ENCODE data around the gene SMIM33.
"Not testable (repeated sequence)": the region's sequence is repeated elsewhere in the genome, so short reads cannot be mapped to it uniquely, and the experiment has no call there.

SMIM33 gene

DNA sequence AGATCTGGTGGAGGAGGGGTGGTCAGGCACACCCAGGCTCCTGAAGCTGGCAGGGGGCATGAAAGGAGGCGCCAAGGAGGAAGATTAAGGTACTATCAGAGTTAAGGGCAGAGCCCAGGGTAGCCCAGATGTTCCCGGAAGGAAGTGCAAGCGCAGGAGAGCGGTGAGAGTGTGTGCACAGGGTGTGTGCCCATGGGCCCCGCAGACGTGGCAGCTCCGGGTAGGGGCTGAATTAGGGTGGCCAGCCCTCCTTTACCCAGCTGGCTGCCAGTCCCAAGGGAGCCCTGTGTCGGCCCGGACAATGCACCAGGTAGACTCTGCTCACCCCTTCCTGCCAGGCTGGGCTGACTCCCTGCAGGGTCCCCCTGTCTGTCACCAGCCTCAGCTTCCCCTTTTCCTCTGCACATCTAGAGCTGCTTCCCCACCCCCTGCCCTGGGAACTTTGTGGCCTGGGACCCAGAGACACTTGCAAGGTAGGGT lies at the start of gene SMIM33:
TSS of gene SMIM33 (plus strand) at position 184 of the 480 bp plus-strand sequence. CDS start at position 302, 118 bp downstream.
- Histone ChIP-seq H3K9me3 (ENCODE audit: control insufficient read depth, low read length) (no peaks in the 10 kb centered on the region), H3K9ac (ENCODE audit: low read length) (peak within 1 kb of the TSS; percentile 63), H3K4me3 (ENCODE audit: low read length) (peak within 1 kb of the TSS; percentile 28), H3K4me1 (ENCODE audit: control insufficient read depth, insufficient read depth, low read length) (peaks cover 13% of the 10 kb centered on the region), H3K36me3 (ENCODE audit: control insufficient read depth, insufficient read depth, low read length) (no peaks in the 10 kb centered on the region), H3K27me3 (ENCODE audit: control insufficient read depth, insufficient read depth, low read length) (no peaks in the 10 kb centered on the region)

DNA sequence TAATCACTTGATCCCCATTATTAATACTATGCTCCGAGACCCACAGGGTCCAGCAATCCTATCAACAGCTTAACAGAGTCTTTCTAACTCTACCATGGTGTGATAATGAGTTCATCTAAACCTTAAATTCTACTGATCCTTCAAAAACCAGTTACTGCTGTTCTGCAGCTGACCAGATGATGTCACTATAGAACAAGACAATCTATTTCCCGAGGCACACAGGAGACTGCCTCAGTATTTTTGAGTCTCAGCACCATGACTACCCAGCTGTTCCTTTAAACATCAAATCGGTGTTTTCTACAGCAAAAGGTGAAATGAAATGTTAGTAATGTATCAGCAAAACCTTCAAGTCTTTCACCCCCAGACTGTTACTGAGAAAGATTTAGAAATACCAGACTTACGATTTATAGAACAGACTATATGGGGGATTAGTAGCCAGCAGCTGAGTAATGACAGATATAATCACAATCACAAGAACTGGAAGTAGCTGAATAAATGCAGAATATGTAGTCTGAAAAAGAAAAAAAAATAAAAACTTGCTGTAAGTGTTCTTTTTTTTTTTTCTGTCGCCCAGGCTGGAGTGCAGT lies 48.4 kb upstream of the SMIM33 start:
- H3K27me3 ChIP-seq (ENCODE audit: control insufficient read depth, insufficient read depth, low read length): no peaks in the 10 kb centered on the region
- H3K9ac ChIP-seq (ENCODE audit: low read length): no peak overlapping the region
- H3K4me3 ChIP-seq (ENCODE audit: low read length): no peak overlapping the region
- peaks cover 4% of the 10 kb centered on the region for H3K4me1 ChIP-seq (ENCODE audit: control insufficient read depth, insufficient read depth, low read length)
- H3K9me3 ChIP-seq (ENCODE audit: control insufficient read depth, low read length): no peaks in the 10 kb centered on the region
- no peaks in the 10 kb centered on the region for H3K36me3 ChIP-seq (ENCODE audit: control insufficient read depth, insufficient read depth, low read length)

DNA sequence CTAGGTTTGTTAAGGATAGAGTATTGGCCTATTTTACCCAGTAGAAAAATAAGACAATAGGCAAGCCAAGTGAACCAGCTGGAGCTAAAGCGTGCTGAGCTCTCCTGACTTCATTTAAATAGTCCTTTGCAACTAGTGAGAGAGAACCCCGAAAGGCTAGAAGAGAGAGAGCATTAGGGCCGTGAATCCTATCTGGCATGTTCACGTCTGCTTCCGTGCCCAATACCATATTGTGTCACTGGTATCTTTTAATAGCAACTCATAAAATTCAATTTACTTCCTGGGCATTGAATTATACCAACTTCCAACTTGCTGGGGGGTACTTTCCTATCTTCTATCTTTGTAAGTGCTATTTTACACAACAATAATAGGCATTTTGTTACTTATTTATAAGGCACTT lies 45.3 kb upstream of the SMIM33 start:
- H3K4me3 ChIP-seq (ENCODE audit: low read length): no peak overlapping the region
- no peaks in the 10 kb centered on the region for H3K9me3 ChIP-seq (ENCODE audit: control insufficient read depth, low read length)
- H3K36me3 ChIP-seq (ENCODE audit: control insufficient read depth, insufficient read depth, low read length): no peaks in the 10 kb centered on the region
- no peak overlapping the region for H3K9ac ChIP-seq (ENCODE audit: low read length)
- H3K27me3 ChIP-seq (ENCODE audit: control insufficient read depth, insufficient read depth, low read length): no peaks in the 10 kb centered on the region
- H3K4me1 ChIP-seq (ENCODE audit: control insufficient read depth, insufficient read depth, low read length): no peaks in the 10 kb centered on the region

DNA sequence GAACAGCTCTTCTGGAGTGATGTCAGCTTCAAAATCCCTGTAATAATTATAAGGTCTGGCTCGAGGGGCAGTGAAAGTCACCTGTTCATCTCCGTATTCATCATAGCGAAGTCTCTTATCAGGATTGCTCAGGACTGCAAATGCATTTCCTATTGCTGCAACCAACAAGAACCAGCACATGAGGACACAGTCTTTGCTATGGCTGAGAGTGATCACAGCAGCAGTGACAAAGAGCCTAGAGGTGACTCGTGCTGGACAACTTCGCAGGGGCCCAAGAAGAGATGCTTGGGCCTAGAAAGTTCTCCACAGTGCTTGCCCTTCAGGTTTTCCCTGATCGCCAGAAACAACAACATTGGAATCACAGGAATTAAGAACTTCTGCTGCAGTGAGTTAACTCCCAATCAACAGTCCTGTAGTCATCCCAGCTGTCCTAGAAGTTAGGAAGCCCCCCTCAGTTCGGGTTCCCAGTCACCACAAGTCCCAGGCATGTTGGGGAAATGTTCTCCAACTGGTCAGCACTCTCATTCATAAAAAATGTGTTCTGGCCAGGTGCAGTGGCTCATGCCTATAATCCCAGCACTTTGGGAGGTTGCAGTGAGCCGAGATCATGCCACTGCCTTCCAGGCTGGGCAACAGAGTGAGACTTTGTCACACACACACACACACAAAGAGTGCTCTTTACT lies 44.5 kb upstream of the SMIM33 start:
- no peaks in the 10 kb centered on the region for H3K36me3 ChIP-seq (ENCODE audit: control insufficient read depth, insufficient read depth, low read length)
- H3K27me3 ChIP-seq (ENCODE audit: control insufficient read depth, insufficient read depth, low read length): no peaks in the 10 kb centered on the region
- H3K9me3 ChIP-seq (ENCODE audit: control insufficient read depth, low read length): no peaks in the 10 kb centered on the region
- no peaks in the 10 kb centered on the region for H3K4me1 ChIP-seq (ENCODE audit: control insufficient read depth, insufficient read depth, low read length)
- H3K9ac ChIP-seq (ENCODE audit: low read length): no peak overlapping the region
- H3K4me3 ChIP-seq (ENCODE audit: low read length): no peak overlapping the region

DNA sequence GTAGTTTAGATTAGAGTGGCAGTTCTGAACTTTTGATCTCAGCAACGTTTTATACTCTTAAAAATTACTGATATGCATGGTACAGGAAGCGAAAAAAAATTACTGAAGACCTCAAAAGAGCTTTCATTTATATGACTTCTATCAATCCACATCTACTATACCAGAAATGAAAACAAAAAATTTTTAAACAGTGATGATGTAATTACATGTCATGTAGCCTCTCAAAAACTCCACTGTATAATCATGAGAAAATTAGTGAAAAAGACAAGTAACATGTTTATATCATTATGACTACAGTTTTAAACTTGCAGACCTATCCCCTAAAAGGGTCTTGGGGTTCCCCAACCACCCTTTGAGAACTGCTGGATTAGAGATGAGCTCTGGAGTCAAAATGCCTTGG lies 40.8 kb upstream of the SMIM33 start:
- Histone ChIP-seq H3K4me3 (ENCODE audit: low read length) (no peak overlapping the region), H3K9me3 (ENCODE audit: control insufficient read depth, low read length) (no peaks in the 10 kb centered on the region), H3K4me1 (ENCODE audit: control insufficient read depth, insufficient read depth, low read length) (no peaks in the 10 kb centered on the region), H3K9ac (ENCODE audit: low read length) (no peak overlapping the region), H3K27me3 (ENCODE audit: control insufficient read depth, insufficient read depth, low read length) (no peaks in the 10 kb centered on the region), H3K36me3 (ENCODE audit: control insufficient read depth, insufficient read depth, low read length) (no peaks in the 10 kb centered on the region)

DNA sequence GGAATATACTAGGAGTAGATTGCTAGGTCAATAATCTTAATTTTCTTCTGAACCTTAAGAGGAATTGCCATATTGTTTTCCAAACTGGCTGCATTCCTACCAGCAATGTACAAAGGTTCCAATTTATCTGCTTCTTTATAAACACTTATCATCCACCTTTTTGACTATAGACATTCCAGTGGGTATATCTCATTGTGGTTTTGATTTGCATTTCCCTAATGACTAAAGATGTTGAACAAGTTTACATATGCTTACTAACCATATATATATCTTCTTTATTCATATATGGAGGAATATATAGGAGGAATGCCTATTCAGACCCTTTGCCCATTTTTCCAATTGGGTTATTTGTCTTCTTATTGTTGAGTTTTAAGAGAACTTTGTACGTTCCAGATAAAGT lies 39.1 kb upstream of the SMIM33 start:
- no peaks in the 10 kb centered on the region for H3K27me3 ChIP-seq (ENCODE audit: control insufficient read depth, insufficient read depth, low read length)
- H3K4me3 ChIP-seq (ENCODE audit: low read length): no peak overlapping the region
- H3K9me3 ChIP-seq (ENCODE audit: control insufficient read depth, low read length): no peaks in the 10 kb centered on the region
- no peak overlapping the region for H3K9ac ChIP-seq (ENCODE audit: low read length)
- H3K4me1 ChIP-seq (ENCODE audit: control insufficient read depth, insufficient read depth, low read length): no peaks in the 10 kb centered on the region
- no peaks in the 10 kb centered on the region for H3K36me3 ChIP-seq (ENCODE audit: control insufficient read depth, insufficient read depth, low read length)

DNA sequence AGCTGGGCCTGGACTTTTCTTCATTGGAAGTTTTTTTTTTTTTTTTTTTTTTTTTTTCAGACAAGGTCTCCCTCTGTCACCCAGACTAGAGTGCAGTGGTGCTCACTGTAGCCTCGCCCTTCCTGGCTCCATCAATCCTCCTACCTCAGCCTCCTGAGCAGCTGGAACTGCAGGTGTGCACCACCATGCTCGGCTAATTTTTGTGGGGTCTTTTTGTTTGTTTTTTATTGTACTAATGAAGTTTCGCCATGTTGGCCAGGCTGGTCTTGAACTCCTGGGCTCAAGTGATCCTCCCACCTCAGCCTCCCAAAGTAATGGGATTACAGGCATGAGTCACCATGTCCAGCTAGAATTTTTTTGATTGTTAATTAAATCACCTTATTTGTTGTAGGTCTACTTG lies 35.1 kb upstream of the SMIM33 start:
- H3K9ac ChIP-seq (ENCODE audit: low read length): no peak overlapping the region
- H3K27me3 ChIP-seq (ENCODE audit: control insufficient read depth, insufficient read depth, low read length): no peaks in the 10 kb centered on the region
- no peak overlapping the region for H3K4me3 ChIP-seq (ENCODE audit: low read length)
- H3K36me3 ChIP-seq (ENCODE audit: control insufficient read depth, insufficient read depth, low read length): no peaks in the 10 kb centered on the region
- H3K9me3 ChIP-seq (ENCODE audit: control insufficient read depth, low read length): no peaks in the 10 kb centered on the region
- H3K4me1 ChIP-seq (ENCODE audit: control insufficient read depth, insufficient read depth, low read length): peaks cover 3% of the 10 kb centered on the region

DNA sequence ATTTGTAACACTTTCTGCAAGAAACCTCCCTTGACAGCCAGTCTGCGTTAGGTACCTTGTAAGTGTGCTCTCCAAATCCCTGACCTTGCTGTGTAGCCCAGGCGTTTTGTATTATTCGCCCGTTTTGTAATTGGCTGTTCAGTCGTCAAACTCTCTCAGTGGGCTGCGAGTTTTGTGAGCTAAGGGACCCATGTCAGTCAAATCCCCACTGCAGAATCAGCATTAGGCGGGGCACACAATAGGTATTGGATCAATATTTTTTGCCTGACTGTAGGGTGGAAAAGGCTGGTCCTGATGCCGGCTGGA lies 32.1 kb upstream of the SMIM33 start:
- peaks cover 3% of the 10 kb centered on the region for H3K4me1 ChIP-seq (ENCODE audit: control insufficient read depth, insufficient read depth, low read length)
- no peaks in the 10 kb centered on the region for H3K36me3 ChIP-seq (ENCODE audit: control insufficient read depth, insufficient read depth, low read length)
- H3K4me3 ChIP-seq (ENCODE audit: low read length): no peak overlapping the region
- H3K9me3 ChIP-seq (ENCODE audit: control insufficient read depth, low read length): no peaks in the 10 kb centered on the region
- no peaks in the 10 kb centered on the region for H3K27me3 ChIP-seq (ENCODE audit: control insufficient read depth, insufficient read depth, low read length)
- H3K9ac ChIP-seq (ENCODE audit: low read length): peak overlapping the region; percentile 86

DNA sequence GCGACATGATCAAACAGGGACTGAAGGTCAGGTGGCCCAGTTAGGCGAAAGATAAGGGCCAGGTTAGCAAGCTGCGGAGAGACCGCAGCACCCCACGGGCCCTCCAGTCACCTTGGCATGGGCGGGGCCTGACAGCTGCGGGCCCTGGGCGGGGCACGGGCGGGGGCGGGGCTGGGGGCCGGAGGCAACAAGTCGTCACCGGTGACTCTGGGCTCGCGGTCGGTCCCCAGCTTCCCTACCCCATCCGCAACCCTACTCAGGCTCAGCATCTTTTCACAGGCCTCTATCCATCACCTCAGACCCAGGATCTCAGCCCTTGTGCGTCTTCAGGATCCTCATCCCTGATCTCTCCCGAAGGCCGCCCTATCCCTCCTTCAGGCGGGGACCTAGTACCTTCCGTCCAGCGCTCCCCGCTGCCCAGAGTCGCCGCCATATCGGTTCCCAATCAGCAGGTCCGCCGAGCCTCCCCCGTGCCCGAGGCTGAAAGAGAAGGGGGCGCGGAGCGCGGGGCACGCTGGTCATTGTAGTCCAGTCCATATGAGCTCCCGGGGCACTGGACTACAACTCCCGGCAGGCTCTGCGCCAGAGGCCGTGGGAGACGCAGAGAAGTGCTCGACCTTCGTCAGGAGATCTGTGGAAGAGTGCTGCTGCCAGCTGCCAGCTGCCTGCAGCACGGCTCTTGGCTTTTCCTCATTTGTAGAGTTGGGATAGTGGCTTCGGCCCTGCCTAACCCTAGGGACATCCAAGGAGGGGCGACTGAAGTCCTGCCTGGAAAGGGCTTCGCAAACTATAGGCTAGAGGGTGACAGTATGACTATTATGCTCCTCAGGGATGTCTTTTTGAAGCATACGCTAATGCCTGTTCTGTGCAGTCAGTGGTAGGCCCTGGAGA lies 31.5 kb upstream of the SMIM33 start, which contains the start of gene DNAJC18:
TSS of gene DNAJC18 (minus strand) at position 513 of the 891 bp plus-strand sequence. CDS start at position 433, 80 bp downstream.
- no peaks in the 10 kb centered on the region for H3K36me3 ChIP-seq (ENCODE audit: control insufficient read depth, insufficient read depth, low read length)
- H3K9ac ChIP-seq (ENCODE audit: low read length): peak within 1 kb of the TSS; percentile 86
- no peaks in the 10 kb centered on the region for H3K27me3 ChIP-seq (ENCODE audit: control insufficient read depth, insufficient read depth, low read length)
- H3K4me1 ChIP-seq (ENCODE audit: control insufficient read depth, insufficient read depth, low read length): peaks cover 3% of the 10 kb centered on the region
- H3K9me3 ChIP-seq (ENCODE audit: control insufficient read depth, low read length): no peaks in the 10 kb centered on the region
- peak within 1 kb of the TSS; percentile 70 for H3K4me3 ChIP-seq (ENCODE audit: low read length)

DNA sequence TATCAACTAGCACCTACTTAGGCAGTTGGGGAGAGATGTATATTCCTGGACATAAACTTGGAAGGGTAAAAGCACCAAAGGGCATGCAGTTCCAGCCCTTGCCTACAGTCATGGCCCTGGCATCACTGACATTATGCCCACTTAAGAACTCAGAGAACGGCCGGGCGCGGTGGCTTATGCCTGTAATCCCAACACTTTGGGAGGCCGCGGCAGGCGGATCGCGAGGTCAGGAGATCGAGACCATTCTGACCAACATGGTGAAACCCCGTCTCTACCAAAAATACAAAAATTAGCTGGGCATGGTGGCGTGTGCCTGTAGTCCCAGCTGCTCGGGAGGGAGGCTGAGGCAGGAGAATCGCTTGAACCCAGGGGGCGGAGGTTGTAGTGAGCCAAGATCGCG lies 30.4 kb upstream of the SMIM33 start:
- H3K27me3 ChIP-seq (ENCODE audit: control insufficient read depth, insufficient read depth, low read length); H3K9ac ChIP-seq (ENCODE audit: low read length); H3K4me3 ChIP-seq (ENCODE audit: low read length); H3K4me1 ChIP-seq (ENCODE audit: control insufficient read depth, insufficient read depth, low read length); H3K36me3 ChIP-seq (ENCODE audit: control insufficient read depth, insufficient read depth, low read length); H3K9me3 ChIP-seq (ENCODE audit: control insufficient read depth, low read length): not testable (repeated sequence)

DNA sequence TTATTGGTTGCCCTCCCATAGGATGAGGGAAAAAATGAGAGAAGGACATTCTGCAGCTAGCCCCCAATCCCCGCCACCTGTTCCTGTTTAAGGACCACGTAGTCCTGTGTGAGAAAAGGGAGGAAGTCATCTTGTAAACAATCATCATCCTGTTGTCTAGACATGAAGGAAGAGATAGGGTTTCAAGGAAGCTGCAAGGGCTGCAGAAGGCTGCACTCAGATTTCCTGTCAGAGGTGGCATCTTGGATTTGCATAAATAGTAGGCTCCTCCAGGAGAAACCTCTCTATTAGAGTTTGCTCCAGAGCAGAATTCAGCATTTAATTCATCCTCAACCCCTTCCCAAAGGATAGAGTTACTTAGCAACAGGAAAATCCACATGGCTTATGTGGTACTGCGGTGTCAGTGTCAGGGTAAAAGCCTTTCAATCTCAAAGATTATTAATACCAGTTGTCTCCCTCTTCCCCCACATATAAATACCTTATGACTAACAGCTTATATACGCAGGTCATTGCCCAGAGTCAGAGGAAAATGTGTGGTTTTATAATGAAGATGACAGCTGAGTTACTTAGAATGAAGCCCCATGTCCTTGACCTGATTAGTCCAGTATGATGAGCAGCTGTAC lies 26.9 kb upstream of the SMIM33 start:
- H3K9ac ChIP-seq (ENCODE audit: low read length): no peak overlapping the region
- no peaks in the 10 kb centered on the region for H3K27me3 ChIP-seq (ENCODE audit: control insufficient read depth, insufficient read depth, low read length)

More for the DNA sequence above, 26.9 kb upstream of the SMIM33 start:
- Histone ChIP-seq H3K9me3 (ENCODE audit: control insufficient read depth, low read length) (no peaks in the 10 kb centered on the region), H3K4me3 (ENCODE audit: low read length) (no peak overlapping the region), H3K36me3 (ENCODE audit: control insufficient read depth, insufficient read depth, low read length) (no peaks in the 10 kb centered on the region), H3K4me1 (ENCODE audit: control insufficient read depth, insufficient read depth, low read length) (no peaks in the 10 kb centered on the region)

Measured in mucosa of stomach (tissue), 1 donor.